ENCODE data around the gene SURF4. TPM values are rescaled to one million over a fixed set of nuclear protein-coding genes. Genes with fewer than 3 reads are reported as not detected.

SURF4 gene
- polyA plus RNA-seq, 1 experiment, result 401 TPM

DNA sequence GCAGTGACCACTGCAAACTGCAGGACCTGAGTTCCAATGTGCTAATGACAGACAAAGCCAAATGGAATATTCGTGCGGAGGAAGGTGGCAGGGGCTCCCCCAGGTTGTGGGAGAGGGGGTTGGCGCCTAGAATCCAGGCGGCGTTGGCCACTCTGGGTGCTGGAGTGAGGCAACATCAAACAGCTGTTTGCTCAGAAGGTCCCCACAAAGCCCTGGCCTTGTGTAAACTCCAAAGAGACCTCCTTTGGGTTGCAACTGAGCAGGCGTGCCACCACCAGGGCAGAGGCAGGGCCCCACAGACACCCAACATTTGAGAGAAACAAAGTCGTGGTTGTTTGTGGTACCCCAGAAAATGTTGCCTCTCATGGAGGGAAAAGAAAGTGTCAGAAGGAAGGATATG lies 14.9 kb upstream of the SURF4 start:
- no peak for DNase-seq (ENCODE audit: low read depth)
- H3K4me3 ChIP-seq (ENCODE audit: low read depth, low read length), result no peak overlapping the region
- ChIA-PET CTCF (interaction anchor here (0.6 kb wide), 1 partner anchor 213 kb away, joined by 3 read pairs; no protein-coding TSS in a partner anchor), POLR2A (no interaction called here)
- H3K27me3 ChIP-seq (ENCODE audit: control insufficient read depth, insufficient read depth, low read length), result peaks cover 5% of the 10 kb centered on the region
- H3K36me3 ChIP-seq (ENCODE audit: control insufficient read depth, insufficient read depth, low read length), result no peaks in the 10 kb centered on the region
- TF ChIP-seq, protein P1, sequence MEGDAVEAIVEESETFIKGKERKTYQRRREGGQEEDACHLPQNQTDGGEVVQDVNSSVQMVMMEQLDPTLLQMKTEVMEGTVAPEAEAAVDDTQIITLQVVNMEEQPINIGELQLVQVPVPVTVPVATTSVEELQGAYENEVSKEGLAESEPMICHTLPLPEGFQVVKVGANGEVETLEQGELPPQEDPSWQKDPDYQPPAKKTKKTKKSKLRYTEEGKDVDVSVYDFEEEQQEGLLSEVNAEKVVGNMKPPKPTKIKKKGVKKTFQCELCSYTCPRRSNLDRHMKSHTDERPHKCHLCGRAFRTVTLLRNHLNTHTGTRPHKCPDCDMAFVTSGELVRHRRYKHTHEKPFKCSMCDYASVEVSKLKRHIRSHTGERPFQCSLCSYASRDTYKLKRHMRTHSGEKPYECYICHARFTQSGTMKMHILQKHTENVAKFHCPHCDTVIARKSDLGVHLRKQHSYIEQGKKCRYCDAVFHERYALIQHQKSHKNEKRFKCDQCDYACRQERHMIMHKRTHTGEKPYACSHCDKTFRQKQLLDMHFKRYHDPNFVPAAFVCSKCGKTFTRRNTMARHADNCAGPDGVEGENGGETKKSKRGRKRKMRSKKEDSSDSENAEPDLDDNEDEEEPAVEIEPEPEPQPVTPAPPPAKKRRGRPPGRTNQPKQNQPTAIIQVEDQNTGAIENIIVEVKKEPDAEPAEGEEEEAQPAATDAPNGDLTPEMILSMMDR (IDR thresholded peaks at IDR 0.05; ENCODE audit: insufficient read depth, low read depth, low read length), result no peak

DNA sequence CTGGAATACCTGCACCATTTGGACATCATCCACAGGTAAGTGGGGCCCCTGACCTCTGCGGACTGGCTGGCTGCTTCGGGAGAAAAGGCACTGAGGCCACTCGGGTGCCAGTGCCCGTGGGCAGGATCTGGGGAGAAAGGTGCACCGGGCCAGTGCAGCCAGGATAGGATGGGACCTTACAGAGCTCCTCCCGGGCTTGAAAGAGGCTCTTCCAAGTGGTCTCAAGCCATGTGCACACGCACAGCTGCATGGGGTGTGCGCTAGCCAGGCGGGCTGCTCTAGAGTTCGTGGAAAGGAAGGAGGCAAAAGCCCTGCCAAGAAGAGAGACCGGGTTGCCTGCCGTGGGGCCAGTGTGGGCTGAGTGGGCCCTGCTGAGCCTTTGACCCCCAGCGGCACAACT lies 13.7 kb upstream of the SURF4 start:
- ChIA-PET POLR2A (no interaction called here), CTCF (no interaction called here)
- Histone ChIP-seq H3K36me3 (ENCODE audit: control insufficient read depth, insufficient read depth, low read length) (no peaks in the 10 kb centered on the region), H3K27me3 (ENCODE audit: control insufficient read depth, insufficient read depth, low read length) (peaks cover 5% of the 10 kb centered on the region), H3K4me3 (ENCODE audit: low read depth, low read length) (no peak overlapping the region)
- DNase-seq (ENCODE audit: low read depth), result no peak
- TF ChIP-seq, protein P1 (IDR thresholded peaks at IDR 0.05; ENCODE audit: insufficient read depth, low read depth, low read length), result no peak

DNA sequence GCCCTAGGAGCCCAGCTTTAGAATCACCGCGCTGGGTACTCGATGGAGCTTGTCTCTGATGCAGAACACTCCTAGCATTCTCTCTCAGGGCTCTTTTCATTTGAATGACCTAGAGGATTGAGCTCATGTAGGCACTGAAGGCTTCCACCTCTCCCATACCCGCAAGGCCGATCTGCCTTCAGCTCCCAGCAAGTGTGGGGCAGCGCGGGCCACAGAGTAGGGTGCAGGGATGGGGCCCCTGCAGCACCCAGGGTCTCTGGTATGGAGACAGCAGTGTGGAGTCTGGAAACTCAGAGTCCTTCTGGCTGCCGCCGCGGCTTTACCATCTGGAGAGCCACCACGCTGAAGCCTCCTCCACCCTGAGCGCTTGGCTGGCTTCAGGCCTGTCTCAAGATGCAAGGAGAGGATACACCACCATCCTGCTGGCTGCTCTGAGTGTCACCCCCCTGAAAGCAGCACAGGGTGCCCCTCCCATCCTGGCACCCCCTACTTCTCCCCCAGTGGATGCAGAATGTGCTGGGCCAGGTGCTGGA lies 13.2 kb upstream of the SURF4 start:
- Histone ChIP-seq H3K4me3 (ENCODE audit: low read depth, low read length) (no peak overlapping the region), H3K36me3 (ENCODE audit: control insufficient read depth, insufficient read depth, low read length) (no peaks in the 10 kb centered on the region), H3K27me3 (ENCODE audit: control insufficient read depth, insufficient read depth, low read length) (peaks cover under 1% of the 10 kb centered on the region)
- no peak for DNase-seq (ENCODE audit: low read depth)
- TF ChIP-seq, protein P1 (IDR thresholded peaks at IDR 0.05; ENCODE audit: insufficient read depth, low read depth, low read length), result no peak
- ChIA-PET POLR2A (no interaction called here), CTCF (no interaction called here)

DNA sequence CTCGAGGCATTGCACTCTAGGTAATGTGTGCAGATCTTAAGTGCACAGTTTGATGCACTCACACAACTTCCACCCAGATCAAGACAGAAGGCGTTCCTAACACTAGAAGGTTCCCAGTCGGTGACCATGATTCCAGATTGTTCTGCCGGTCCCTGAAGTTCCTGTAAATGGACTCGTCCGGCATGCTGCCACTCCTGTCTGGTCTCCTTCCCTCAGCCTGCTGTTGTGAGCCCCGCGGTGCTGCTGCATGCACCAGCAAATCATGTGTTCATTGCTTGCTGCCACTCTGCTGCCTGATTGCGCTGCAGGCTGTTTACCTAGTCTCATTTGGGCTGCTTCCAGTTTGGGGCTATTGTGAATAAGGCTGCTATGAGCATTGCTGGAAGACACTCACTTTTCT lies 11.8 kb upstream of the SURF4 start:
- Histone ChIP-seq H3K27me3 (ENCODE audit: control insufficient read depth, insufficient read depth, low read length) (no peaks in the 10 kb centered on the region; the same call in 1 of the 2 replicates), H3K36me3 (ENCODE audit: control insufficient read depth, insufficient read depth, low read length) (no peaks in the 10 kb centered on the region), H3K4me3 (ENCODE audit: low read depth, low read length) (no peak overlapping the region)
- TF ChIP-seq, protein P1 (IDR thresholded peaks at IDR 0.05; ENCODE audit: insufficient read depth, low read depth, low read length), result no peak
- no peak for DNase-seq (ENCODE audit: low read depth)
- POLR2A ChIA-PET, result no interaction called here
- CTCF ChIA-PET, result no interaction called here

DNA sequence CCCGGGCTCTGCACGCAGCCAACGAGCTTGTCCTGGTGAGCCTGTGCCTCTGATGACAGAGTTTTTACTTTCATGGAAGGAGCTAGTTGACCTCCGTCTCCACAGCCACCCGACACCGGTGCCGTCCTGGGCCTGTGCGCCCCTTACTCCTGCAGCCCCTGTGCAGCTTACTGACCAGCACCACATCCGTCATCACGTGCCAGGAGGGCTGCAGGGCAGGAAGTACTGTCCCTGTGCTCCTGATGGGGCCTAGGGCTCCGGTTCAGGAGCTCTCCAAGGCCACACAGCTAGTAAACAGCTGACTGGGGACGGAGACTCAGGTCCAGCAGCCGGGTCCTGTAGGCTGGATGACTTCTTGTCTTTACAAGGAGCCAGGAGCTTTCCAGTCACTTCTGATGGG lies 10.5 kb upstream of the SURF4 start:
- TF ChIP-seq, protein P1 (IDR thresholded peaks at IDR 0.05; ENCODE audit: insufficient read depth, low read depth, low read length), result no peak
- Histone ChIP-seq H3K4me3 (ENCODE audit: low read depth, low read length) (no peak overlapping the region), H3K27me3 (ENCODE audit: control insufficient read depth, insufficient read depth, low read length) (no peaks in the 10 kb centered on the region; the same call in 1 of the 2 replicates), H3K36me3 (ENCODE audit: control insufficient read depth, insufficient read depth, low read length) (no peaks in the 10 kb centered on the region)
- ChIA-PET POLR2A (no interaction called here), CTCF (interaction anchor here (1.2 to 2.1 kb wide), 2 partner anchors 11 to 18 kb away, joined by 4 to 7 read pairs; no protein-coding TSS in a partner anchor)
- no peak for DNase-seq (ENCODE audit: low read depth)
